BJ (cell line): ENCODE data around the gene DIS3L. TPM values are rescaled to one million over a fixed set of nuclear protein-coding genes. Genes with fewer than 3 reads are reported as not detected.
A peak's percentile ranks its signal among the peaks of the same experiment; 100 is the strongest.

Experiments used
- CTCF ChIA-PET: fragments of 350-600 bp; formaldehyde crosslinking; extraction: SDS; loops from one replicate; lab custom pipeline; 2021; ENCODE audit warnings: antibody characterized with exemption, inconsistent platforms; lab: Yijun Ruan, JAX
- POLR2A ChIA-PET: fragments of 300-600 bp; sonication (Branson Sonifier 250); formaldehyde crosslinking; extraction: SDS; loops from one replicate; lab custom pipeline; 2021; ENCODE audit warnings: antibody characterized with exemption; lab: Charles Lee
- DNase-seq: peaks from one replicate; pipeline ENCODE4 v3.0.0-alpha.2; 2011; ENCODE audit warnings: low read depth
- H3K27me3 ChIP-seq: 2 replicates; pipeline ENCODE4 v1.6.0; 2011; ENCODE audit warnings: low read length; ENCODE audit not compliant: control insufficient read depth, insufficient read depth
- H3K36me3 ChIP-seq: 2 replicates; pipeline ENCODE4 v1.5.1; 2011; ENCODE audit warnings: low read length; ENCODE audit not compliant: control insufficient read depth, insufficient read depth
- H3K4me3 ChIP-seq: 2 replicates; pipeline ENCODE4 v1.5.1; 2011; ENCODE audit warnings: low read depth, mild to moderate bottlenecking, control low read depth, low read length
- CTCF ChIP-seq: IDR thresholded peaks from 2 replicates; pipeline ENCODE4 v1.5.1; 2011; ENCODE audit warnings: low read depth, mild to moderate bottlenecking, control low read depth, inconsistent platforms, low read length, moderate library complexity; ENCODE audit not compliant: insufficient read depth
- polyA plus RNA-seq: library from polyadenylated mRNA; depleted of rRNA; stranded (reverse); fragments of >200 nt; gene quantifications from 2 replicates; pipeline ENCODE4 v1.2.3, GENCODE V29; 2011

Gene DIS3L
- polyA plus RNA-seq, 1 experiment = 9.2 TPM

- CTCF ChIA-PET = interaction anchor here (1.4 kb wide), 1 partner anchor 11 kb away, joined by 3 read pairs; no protein-coding TSS in a partner anchor
Measured at GRCh38 chr15:66278671-66279070, 14.7 kb upstream of the DIS3L start.

GRCh38 chr15:66284271-66284670 is 9.1 kb upstream of the DIS3L start:
- no peak for TF ChIP-seq CTCF
- Histone ChIP-seq H3K36me3 (no peaks in the 10 kb centered on the region), H3K4me3 (no peak overlapping the region), H3K27me3 (peaks cover 4% of the 10 kb centered on the region; the same call in 1 of the 2 replicates)
- CTCF ChIA-PET = interaction anchor here (1.0 to 1.6 kb wide), 2 partner anchors 52 to 368 kb away, joined by 3 to 4 read pairs; no protein-coding TSS in a partner anchor
- DNase-seq = no peak
- POLR2A ChIA-PET = no interaction called here

More at GRCh38 chr15:66278671-66279070, 14.7 kb upstream of the DIS3L start:
- H3K27me3 ChIP-seq = peaks cover 4% of the 10 kb centered on the region
- H3K36me3 ChIP-seq = no peaks in the 10 kb centered on the region
- TF ChIP-seq CTCF = no peak
- H3K4me3 ChIP-seq = no peak overlapping the region
- POLR2A ChIA-PET = no interaction called here
- no peak for DNase-seq

- CTCF ChIA-PET = interaction anchor here (0.6 to 1.6 kb wide), 3 partner anchors 9 to 54 kb away, joined by 3 to 4 read pairs (median 4); no protein-coding TSS in a partner anchor
- DNase-seq = no peak
- POLR2A ChIA-PET = no interaction called here
Measured at GRCh38 chr15:66285533-66286280, 7.7 kb upstream of the DIS3L start.

GRCh38 chr15:66287461-66288057 is 5.8 kb upstream of the DIS3L start:
- H3K4me3 ChIP-seq = no peak overlapping the region
- no peak for DNase-seq
- no peaks in the 10 kb centered on the region for H3K36me3 ChIP-seq
- POLR2A ChIA-PET = no interaction called here
- CTCF ChIA-PET = interaction anchor here (1.0 to 2.2 kb wide), 9 partner anchors 11 to 371 kb away, joined by 3 to 7 read pairs (median 4); no protein-coding TSS in a partner anchor
- TF ChIP-seq CTCF = peak; percentile 59
- 0 out of 2 replicates have a peak, but pooled peaks cover 2% of the 10 kb centered on the region for H3K27me3 ChIP-seq

More at GRCh38 chr15:66285533-66286280, 7.7 kb upstream of the DIS3L start:
- no peak for TF ChIP-seq CTCF
- H3K27me3 ChIP-seq = peaks cover 4% of the 10 kb centered on the region; the same call in 1 of the 2 replicates
- H3K4me3 ChIP-seq = no peak overlapping the region
- H3K36me3 ChIP-seq = no peaks in the 10 kb centered on the region

- ChIA-PET CTCF (interaction anchor here (0.6 to 2.2 kb wide), 15 partner anchors 14 to 969 kb away, joined by 3 to 7 read pairs (median 4); no protein-coding TSS in a partner anchor), POLR2A (no interaction called here)
- Histone ChIP-seq H3K36me3 (no peaks in the 10 kb centered on the region), H3K4me3 (no peak overlapping the region), H3K27me3 (no peaks in the 10 kb centered on the region)
- no peak for TF ChIP-seq CTCF
- DNase-seq = no peak
Measured at GRCh38 chr15:66288093-66288492, 5.3 kb upstream of the DIS3L start.
